Breast epithelium (tissue), 4 donors: ENCODE results near the gene BCL11B. TPM values are rescaled to one million over a fixed set of nuclear protein-coding genes. Genes with fewer than 3 reads are reported as not detected.

Source experiments
- DNase-seq, 2 donors: peaks; one replicate each; pipeline ENCODE4 v3.0.0-alpha.2; 2019; ENCODE audit warnings: low spot score in 2 of 2
- H3K27ac ChIP-seq, 2 donors: fragments of 200-600 bp; sonication (generic) in 1 of 2; one replicate each; pipeline ENCODE4 v1.5.1; 2016 to 2019; ENCODE audit warnings: mild to moderate bottlenecking in 1 of 2
- H3K27me3 ChIP-seq, 2 donors: fragments of 200-600 bp; sonication (generic) in 1 of 2; one replicate each; pipeline versions ENCODE4 v1.5.1 to v1.6.0; 2017 to 2019; ENCODE audit warnings: control low read depth in 1 of 2, mild to moderate bottlenecking in 1 of 2
- H3K36me3 ChIP-seq: fragments of 200-600 bp; one replicate; pipeline ENCODE4 v1.5.1; 2019
- H3K4me1 ChIP-seq, 2 donors: fragments of 200-600 bp; sonication (generic); one replicate each; pipeline ENCODE4 v1.5.1; 2016 to 2019; ENCODE audit warnings: control low read depth in 1 of 2
- H3K4me3 ChIP-seq, 3 donors: fragments of 200-600 bp; sonication (generic); 1 replicate in 2 of 3; 2 replicates in 1 of 3; pipeline ENCODE4 v1.5.1; 2016 to 2019; ENCODE audit warnings: mild to moderate bottlenecking in 3 of 3, moderate library complexity in 2 of 3
- H3K9me3 ChIP-seq, 2 donors: fragments of 200-600 bp; sonication (generic) in 1 of 2; one replicate each; pipeline ENCODE4 v1.5.1; 2016 to 2019; ENCODE audit warnings: control low read depth in 1 of 2
- CTCF ChIP-seq, 3 donors: fragments of 450-650 bp; IDR thresholded peaks; one replicate each; pipeline ENCODE4 v1.5.1; 2016 to 2017; ENCODE audit warnings: antibody characterized with exemption in 3 of 3, mild to moderate bottlenecking in 3 of 3, moderate library complexity in 3 of 3
- POLR2A ChIP-seq: fragments of 450-650 bp; IDR thresholded peaks from one replicate; pipeline ENCODE4 v1.6.1; 2016; ENCODE audit warnings: antibody characterized with exemption, mild to moderate bottlenecking, moderate library complexity
- POLR2AphosphoS5 ChIP-seq, 3 donors: sonication (generic); formaldehyde crosslinking; IDR thresholded peaks; one replicate each; pipeline ENCODE4 v1.6.1; 2017; ENCODE audit warnings: antibody characterized with exemption in 3 of 3
- intact Hi-C: fragments of 100-400 bp; cut with DNase I; formaldehyde crosslinking; loops from one replicate; pipeline ENCODE4 v1.15.1; 2023; ENCODE audit warnings: low total_unique reads
- total RNA-seq, 3 donors: library from RNA; depleted of rRNA; stranded (reverse); fragments of >200 nt; gene quantifications; one replicate each; pipeline ENCODE4 v1.1.0, GENCODE V29; 2016

The BCL11B gene
- total RNA-seq, 3 donors from 2014 or later = 0.96 to 3.9 (median 2.6) TPM

GRCh38 chr14:99260116-99260515 is 11.9 kb downstream of the BCL11B start:
- H3K27ac ChIP-seq = no peak overlapping the region
- H3K4me1 ChIP-seq = no peaks in the 10 kb centered on the region
- H3K4me3 ChIP-seq = no peak overlapping the region
- intact Hi-C loops = no loop called here
- no peaks in the 10 kb centered on the region for H3K36me3 ChIP-seq
- no peaks in the 10 kb centered on the region for H3K9me3 ChIP-seq
- TF ChIP-seq POLR2A (no peak), CTCF (IDR thresholded peaks at IDR 0.05) (no peak), POLR2AphosphoS5 (IDR thresholded peaks at IDR 0.05) (no peak)
- DNase-seq = no peak
- peaks cover 0 to 25% of the 10 kb centered on the region in 2 donors for H3K27me3 ChIP-seq

- Histone ChIP-seq H3K27ac (peak overlapping the region; percentile 48 to 52), H3K9me3 (no peaks in the 10 kb centered on the region), H3K4me1 (no peaks in the 10 kb centered on the region), H3K27me3 (peaks cover 0 to 26% of the 10 kb centered on the region in 2 donors), H3K36me3 (no peaks in the 10 kb centered on the region), H3K4me3 (peak overlapping the region; percentile 20 to 43 (median 24))
- intact Hi-C loops = no loop called here
- no peak for TF ChIP-seq POLR2A
- no peak for TF ChIP-seq POLR2AphosphoS5 (IDR thresholded peaks at IDR 0.05)
- TF ChIP-seq CTCF (IDR thresholded peaks at IDR 0.05) = no peak
- DNase-seq = no peak
Measured at GRCh38 chr14:99258876-99259726, 12.9 kb downstream of the BCL11B start.

- DNase-seq = no peak
- Histone ChIP-seq H3K36me3 (no peaks in the 10 kb centered on the region), H3K4me1 (no peaks in the 10 kb centered on the region), H3K4me3 (peak overlapping the region; percentile 20 to 43 (median 24)), H3K27ac (peak overlapping the region; percentile 48 to 55), H3K9me3 (no peaks in the 10 kb centered on the region), H3K27me3 (peaks cover 0 to 32% of the 10 kb centered on the region in 2 donors)
- intact Hi-C loops = no loop called here
- TF ChIP-seq CTCF (IDR thresholded peaks at IDR 0.05) (no peak), POLR2AphosphoS5 (IDR thresholded peaks at IDR 0.05) (no peak), POLR2A (no peak)
Measured at GRCh38 chr14:99258341-99258861, 13.6 kb downstream of the BCL11B start.

- no peaks in the 10 kb centered on the region for H3K36me3 ChIP-seq
- no peaks in the 10 kb centered on the region for H3K4me1 ChIP-seq
- no peak for DNase-seq
- H3K27ac ChIP-seq = peak overlapping the region; percentile 48 to 55
- intact Hi-C loops = no loop called here
- no peaks in the 10 kb centered on the region for H3K9me3 ChIP-seq
- H3K27me3 ChIP-seq = peaks cover 0 to 34% of the 10 kb centered on the region in 2 donors
- TF ChIP-seq POLR2AphosphoS5 (IDR thresholded peaks at IDR 0.05) (no peak), POLR2A (no peak), CTCF (IDR thresholded peaks at IDR 0.05) (no peak)
- peak overlapping the region in 1 of 3 donors; percentile 43 for H3K4me3 ChIP-seq
Measured at GRCh38 chr14:99257673-99258221, 14.2 kb downstream of the BCL11B start.
